GM19025 (cell line): ENCODE measurements around the gene SPRING1.

Source experiments
- ATAC-seq: cut with Tn5 transposase; IDR thresholded peaks from one replicate; pipeline ENCODE4 v1.9.1; 2021; ENCODE audit warnings: mild to moderate bottlenecking, low read depth, moderate library complexity; ENCODE audit not compliant: unreplicated experiment

The SPRING1 gene

DNA sequence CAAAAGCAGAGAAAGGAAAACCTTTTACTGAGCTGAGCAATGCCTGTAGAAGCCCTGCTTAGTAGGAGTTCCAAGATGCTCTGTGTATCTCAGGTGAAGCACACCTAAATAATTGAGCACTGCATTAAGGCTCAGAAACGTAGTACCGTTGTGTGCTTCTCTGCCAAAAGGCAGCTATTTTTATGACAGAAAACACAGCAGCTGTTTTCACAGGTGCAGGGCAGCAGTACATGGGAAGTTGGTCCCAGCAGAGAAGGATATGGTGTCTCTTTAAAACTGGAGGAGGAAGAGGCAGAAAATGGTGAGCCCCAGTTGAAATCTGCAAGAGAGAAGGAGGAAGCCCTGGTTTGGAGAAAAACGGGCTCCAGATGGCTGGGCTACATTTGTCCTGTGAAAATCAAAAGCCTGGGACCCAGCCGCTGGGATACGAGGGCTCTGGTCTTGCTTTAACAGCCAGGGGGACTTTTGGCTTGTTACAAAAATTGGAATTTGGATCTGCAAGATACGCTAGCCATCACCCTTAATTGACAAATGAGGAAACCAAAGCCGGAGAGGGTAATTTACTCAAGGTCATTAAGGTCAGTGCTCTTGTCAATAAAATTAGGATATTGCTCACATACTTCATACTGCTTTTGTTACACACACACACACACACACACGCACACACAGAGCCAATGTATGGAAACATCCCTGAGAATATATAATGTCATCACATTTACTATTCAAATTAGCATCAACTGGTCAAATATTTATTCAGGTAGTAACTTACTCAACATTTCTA, 27.3 kb downstream of the SPRING1 start:
- ATAC-seq, result no peak

DNA sequence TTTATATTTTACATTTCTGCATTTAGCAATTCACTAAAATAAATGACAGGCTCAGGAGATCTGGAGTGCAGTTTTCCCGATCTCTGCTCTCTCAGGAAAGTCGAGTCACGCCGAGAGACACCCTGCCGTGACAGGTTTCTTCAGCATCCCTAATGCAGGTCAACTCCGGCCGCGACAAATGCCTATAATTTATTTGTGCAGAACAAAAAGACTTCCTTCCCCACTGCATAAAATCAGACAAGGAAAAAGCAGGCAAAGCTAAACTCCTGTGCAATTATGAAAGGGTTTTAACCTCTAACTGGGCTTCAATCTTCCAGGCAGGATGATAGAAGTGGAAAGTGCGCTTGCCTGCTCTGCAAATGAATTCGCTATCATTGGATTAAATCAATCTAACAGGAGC, 28.1 kb downstream of the SPRING1 start:
- no peak for ATAC-seq

DNA sequence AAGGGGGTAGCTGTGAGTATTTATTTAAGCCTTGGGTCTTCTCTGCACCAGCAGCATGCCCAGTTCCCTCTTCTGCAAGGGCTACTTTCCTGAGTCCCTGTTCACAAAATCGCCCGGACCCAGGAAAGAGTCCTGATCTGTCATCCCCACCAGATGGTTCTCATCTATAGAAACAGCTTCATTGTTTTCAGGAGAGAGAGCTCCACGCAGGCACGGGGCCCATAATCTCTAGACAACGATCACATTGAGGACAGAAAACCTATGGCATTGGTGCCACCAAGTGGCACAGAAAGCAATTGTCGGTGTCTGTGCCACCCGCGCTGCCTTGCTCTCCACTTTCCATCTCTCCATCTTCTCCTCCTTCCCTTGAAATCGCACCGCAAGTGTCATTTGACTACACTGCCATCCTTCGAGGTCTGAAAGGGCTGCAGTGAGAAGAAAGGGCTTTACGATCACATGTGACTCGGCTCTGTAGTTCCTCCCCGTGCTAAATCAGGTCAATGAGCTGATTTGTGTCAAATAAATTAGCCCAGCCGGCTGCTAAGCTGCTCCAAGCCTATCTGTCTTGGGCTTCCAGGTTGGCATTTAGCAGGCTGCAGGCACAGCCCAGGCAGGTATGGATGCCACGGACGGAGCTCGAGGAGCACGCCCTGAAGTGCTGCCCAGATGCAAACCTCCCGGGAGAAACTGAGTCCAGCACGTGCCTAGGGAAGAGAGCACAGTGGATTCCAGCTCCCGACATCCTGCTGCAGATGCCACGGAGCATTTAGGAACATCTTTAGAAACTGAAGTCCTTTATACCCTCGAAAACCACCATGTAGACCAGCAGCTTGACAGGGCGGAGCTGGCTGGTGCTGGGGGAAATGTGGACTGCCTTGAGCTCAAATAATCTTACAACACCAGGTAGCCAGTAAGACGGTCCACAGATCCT, 28.8 kb downstream of the SPRING1 start:
- ATAC-seq, result no peak

DNA sequence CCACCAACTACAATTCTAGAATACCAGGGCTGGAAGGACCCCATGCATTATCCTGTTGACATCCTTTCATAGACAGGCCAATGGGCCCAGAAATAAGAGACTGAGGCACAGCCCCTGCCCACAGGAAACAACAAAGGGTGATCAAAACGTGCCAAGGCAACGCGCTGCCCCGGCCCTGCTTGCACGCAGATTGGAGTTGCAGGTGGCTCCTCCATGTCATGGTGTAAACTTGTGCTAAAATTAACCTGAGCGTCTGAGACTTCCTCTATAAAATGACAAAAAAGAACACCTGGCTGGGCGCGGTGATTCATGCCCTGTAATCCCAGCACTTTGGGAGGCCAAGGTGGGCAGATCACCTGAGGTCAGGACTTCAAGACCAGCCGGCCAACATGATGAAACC, 30.1 kb downstream of the SPRING1 start:
- no peak for ATAC-seq

DNA sequence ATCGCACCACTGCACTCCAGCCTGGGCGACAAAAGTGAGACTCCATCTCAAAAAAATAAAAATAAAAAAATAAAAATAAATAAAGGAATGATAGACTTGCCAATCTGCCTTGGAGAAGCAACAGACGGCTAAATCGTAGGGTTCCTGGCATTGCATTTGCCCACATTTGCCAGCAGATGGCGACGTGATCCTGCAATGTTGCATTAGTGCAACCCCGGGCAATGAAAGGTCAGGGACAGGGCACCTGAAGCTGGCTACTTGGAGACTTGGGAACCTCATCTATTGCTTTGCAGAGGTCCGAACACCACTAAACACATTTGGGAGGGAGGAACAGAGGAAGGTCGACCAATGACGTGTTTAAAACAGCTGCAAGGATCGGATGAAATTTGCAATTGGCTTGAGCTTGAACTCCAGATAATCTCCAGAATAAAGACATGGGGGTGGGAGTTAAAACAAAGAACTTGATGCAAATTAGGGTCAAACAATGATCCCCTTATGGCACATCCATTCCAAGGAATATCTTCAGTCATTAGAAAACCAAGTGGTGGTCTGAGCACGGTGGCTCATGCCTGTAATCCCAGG, 34.6 kb downstream of the SPRING1 start:
- no peak for ATAC-seq

DNA sequence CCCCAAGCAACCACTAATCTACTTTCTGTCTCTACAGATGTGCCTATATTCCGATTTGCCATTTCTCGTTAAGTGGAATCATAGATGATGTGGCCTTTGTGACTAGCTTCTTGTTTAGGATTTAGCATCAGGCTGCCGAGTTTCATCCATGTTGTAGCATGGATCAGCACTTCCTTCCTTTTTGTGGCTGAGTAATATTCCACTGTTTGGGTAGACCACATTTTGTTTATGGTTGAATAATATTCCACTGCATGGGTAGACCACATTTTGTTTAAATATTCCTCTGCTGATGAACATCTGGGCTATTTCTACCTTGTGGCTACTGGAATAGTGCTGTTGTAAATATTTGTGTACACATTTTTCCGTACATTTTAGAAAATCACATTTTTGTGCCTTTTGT, 36.4 kb downstream of the SPRING1 start:
- ATAC-seq, result no peak

DNA sequence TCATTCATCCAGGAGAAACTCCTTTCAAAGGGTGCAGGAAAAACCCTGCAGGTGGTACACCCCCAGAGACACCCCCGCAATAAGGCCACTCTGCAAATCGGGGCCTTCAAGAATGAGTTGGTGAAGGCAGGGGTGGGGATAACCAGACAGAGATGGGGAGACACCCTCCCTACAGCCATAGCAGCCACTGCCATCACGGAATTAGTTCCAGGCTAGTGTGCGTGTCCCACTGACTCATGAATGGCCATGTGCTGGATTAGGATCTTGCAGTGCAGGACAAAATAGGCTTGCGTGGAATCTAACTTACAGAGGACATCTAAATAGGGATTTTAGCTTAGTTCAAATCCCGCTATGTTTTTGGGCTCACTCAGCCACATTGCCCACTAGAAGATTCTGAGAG, 37.8 kb downstream of the SPRING1 start:
- no peak for ATAC-seq

DNA sequence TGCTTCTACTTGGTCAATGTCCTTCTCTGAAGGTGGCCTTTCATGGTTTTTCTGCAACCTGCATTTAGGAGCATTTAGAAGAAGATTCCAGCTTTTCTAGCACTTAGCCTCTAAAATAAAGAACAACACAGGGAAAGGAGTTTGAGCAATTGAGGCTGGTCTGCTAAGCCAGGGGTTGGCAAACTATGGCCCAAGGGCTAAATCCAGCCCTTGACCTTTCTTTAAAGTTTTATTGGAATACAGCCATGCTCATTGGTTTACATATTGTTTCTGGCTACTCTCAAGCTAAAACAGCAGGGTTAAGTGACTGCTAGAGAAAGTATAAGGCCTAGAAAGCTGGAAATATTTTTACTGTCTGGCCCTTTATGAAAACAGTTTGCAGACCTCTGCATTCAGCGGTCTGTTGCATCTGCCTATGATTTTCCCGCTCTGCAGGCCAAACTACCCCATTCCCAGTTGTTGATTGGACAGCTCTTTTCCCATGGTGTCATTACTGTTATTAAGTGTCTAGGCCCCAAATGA, 39.3 kb downstream of the SPRING1 start:
- ATAC-seq, result no peak

DNA sequence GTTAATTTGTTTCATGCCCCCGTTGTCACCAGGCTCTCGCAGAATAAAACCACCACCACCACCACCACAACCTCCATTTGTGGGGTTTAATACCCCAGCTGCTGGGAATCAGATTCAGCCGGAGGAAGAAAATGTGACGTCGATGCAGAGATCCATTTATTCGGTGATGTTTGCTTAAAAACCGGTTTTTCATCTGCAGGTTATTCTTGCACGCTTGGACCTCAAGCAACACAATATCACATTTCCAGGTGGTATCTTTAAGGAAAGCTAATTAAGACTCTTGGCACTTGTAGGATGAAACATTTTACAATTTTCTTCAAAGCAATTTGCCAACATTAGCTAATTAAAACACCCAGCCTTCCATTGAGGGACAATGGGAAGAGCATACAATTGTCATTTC, 39.8 kb downstream of the SPRING1 start:
- ATAC-seq, result no peak

DNA sequence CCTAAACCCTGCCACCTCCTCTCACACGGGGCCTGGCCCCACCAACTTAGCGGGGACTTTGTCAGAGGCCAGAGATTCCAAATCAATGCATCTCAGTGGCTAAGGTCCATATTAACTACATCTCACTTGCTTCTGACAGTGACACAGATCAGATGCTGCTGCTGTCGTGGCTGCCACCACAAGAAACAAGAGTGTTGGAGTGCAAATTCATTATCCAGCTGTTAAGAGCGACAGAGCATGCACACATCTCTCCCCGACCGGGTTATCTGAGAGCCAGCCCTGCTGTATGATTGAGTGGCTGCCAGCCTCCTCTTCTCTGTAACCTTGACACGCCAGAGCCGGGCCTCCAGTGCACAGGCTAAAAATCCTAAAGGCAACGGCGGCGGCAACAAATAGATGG, 40.2 kb downstream of the SPRING1 start:
- no peak for ATAC-seq

DNA sequence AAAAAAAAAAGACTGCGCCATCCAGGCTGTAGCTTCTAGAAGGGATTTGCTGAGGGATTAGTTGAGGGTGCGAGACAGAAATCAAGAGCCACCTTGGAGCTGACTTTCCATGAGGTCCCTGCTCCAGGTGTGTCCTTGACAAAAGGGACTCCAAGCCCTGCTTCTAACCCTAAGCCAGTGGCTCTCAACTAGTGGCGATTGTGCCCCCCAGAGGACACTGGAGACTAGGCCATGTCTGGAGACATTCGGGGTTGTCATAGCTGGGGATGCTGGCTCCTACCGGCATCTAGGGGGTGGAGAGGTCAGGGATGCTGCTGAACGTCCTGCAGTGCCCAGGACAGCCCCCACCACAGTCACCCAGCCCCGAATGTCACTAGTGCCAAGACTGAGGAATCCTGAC, 40.6 kb downstream of the SPRING1 start:
- ATAC-seq, result no peak

DNA sequence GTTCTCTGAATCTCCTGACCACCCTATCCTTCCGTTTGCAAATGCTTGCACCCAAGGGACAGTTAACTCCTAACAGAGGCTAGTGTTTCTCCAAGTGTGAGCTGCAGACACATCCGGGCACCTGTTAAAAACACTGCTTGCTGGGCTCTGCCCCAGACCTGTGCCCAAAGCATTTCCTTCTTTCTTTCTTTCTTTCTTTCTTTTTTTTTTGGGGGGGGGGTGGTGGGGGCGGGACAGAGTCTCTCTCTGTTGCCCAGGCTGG, 42.5 kb downstream of the SPRING1 start:
- no peak for ATAC-seq

DNA sequence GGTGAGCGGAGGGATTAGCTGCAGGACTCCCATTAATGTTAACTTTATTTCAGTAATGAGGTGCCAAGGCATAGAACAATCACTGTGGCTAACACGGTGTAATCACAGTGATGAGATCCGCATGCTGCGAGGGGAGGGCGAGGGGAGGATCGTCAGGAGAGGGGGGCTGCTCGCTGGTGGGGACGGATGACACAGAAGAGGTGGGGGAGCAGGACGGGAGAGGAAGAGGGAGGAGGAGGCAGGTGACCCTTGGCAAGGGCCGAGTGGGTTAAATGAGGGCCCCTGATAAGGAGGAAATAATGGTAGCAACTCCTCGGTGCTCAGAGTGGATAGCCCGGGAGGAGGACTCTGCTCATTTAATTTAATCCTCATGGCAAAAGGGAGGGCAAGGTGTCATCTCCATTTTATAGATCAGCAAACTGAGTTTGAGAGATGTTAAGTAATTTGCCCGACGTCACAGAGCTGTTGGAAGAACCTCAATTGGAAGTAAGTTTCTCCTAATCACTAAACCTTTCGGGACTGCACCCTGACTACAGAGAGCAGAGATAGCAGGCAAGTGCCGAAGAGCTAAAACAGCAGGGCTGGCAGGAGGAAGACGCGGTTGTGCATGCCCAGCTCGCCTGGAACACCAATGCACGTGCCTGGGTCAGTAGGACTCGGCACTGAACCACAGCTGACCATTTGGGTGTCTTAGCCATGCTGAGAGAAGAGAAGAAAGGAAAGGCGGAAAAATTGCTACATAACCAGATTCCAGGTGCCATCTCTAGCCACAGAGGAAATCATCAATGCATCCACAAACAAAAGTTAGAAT, 43.0 kb downstream of the SPRING1 start:
- no peak for ATAC-seq

DNA sequence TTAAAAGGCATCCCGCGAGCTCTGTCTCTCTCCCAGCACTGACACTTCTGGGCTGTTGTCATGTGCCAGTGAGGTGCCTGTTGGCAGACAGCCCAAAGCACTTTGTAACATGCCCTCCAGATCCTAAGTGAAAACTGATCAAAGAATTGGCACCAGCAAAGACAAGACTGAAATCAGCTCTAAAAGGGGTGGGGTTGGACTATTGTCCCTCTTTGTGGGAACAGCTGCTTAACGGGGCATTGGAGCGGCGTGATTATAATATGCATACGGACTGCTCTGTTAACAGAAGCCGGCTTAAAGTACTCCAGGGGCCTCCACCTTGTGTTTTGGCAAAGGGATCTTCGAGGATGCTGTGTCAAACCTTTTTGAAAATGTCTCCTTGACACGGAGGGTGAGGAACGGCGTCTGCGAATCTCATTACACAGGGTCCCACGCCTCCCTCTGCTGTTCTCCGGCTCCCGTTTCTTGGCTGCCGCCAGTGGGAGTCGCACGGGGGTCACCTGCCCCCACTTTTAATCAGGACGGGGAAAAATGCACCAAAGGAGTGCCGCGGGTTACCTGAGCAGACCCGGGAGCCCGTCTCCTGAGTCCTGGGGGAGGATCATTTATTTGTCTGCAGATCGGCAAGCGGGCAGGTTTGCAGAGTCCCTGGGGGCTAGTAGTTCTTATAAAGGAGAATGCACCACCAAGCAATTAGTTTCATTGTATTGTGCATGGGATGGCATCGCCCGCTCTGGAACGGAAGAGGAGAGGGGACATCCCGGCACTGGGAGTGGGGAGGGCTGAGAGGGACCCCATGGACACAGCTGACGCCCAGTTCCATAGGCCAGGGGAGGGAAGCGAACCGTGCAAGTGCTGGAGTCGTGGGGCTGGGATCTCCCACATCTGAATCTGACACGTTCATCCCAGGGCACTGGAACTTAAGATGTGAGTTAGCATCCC, 44.3 kb downstream of the SPRING1 start:
- no peak for ATAC-seq

DNA sequence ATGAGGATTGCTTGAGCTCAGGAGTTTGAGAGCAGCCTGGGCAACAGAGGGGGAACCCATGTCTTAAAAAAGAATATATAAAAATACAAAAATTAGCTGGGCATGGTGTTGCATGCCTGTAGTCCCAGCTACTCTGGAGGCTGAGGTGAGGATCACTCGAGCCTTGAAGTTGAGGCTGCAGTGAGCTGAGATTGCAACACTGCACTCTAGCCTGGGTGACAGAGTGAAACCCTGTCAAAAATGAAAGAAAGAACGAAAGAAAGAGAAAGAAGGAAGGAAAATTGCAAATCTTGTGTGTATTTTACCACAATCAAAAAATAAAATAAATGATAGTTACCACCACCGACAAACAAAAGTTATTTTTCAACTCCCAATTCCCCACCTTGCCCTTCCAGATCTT, 45.3 kb downstream of the SPRING1 start:
- ATAC-seq, result no peak

DNA sequence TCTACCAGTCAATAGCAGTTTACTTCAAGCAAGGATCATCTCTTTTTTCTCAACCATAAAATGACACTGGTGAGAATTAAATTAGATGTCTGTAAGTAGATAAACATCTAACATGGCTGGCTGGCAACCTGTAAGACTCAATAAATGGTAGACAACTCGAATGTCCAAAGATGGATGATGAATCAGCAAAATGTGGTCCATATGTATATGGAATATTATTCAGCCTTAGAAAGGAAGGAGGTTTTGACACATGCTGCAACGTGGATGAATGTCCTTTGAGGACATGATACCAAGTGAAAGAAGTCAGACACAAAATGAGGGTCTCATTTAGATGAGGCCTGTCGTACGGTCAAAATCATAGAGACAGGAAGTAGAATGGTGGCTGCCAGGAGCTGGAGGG, 46.2 kb downstream of the SPRING1 start:
- no peak for ATAC-seq

DNA sequence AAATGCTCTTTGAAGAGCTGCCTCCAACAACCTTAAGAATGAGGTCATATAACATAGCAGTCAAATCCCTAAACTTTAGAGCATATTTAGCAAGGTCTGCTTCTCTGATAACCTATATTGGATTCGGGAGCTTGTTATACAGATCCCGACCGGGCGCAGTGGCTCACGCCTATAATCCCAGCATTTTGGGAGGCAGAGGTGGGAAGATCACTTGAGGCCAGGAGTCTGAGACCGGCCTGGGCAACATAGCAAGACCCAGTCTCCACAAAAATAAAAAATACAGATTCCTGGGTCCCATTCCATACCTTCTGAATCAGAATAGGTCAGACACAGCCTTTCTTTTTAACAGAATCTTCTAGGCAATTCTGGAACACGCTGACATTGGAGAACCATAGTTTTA, 46.7 kb downstream of the SPRING1 start:
- ATAC-seq, result no peak

DNA sequence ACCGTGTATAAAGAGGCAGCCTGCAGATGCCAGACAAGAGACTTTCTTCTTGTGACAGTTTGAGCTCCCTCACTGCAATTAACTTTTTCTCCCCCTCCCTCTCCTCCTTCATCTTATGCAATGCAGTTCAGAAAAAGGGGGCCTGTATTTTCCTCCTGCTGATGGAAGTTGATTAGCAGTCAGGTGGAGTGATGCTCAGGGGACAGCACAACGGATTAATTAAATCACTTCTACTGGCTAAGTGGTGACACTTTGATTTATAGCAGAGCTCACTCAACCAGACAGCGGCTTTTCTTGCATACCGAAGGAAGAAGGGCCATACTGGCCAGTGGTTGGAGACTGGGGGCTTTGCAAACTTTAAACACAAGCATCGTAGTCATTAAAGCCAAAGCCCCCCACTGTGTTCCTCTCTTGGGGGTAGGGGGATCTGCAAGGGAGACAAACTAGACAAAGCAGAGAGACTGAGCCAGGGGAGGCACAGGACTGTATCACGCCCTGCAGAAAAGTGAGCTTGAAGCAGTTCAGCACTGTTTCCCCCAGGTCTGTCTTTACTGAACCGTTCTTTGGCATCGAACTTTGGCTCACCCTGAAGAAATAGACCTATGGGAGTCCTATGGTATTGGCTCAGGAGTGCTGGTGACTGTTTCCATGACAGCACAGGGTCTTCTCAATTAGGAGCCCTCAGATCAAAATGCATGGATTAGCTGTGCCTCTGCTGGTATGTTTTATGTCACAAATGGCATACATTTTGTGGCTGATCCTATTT, 47.7 kb downstream of the SPRING1 start:
- ATAC-seq, result no peak

DNA sequence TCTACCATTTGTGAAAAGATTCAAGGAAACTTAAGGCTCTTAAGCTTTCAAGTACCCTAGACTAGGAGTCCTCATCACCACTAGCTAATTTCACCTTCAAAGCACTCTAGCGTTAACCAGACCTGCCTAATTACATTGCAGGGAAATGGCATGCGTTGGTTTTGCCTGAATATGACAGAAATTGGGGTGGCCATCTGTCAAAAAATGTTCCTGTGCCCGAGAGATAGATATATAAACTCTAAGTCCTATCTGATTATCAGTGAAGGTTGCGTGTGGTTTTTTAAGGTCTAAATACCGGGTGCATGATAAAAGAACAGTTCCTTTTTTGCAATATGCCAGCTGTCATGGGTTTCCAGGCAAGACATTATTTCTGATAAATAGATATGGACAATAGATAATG, 48.3 kb downstream of the SPRING1 start:
- ATAC-seq, result no peak
